ENCODE measurements around the gene OMG. TPM values are rescaled to one million over a fixed set of nuclear protein-coding genes. Genes with fewer than 3 reads are reported as not detected.
"Not testable (repeated sequence)": the region's sequence is repeated elsewhere in the genome, so short reads cannot be mapped to it uniquely, and the experiment has no call there.

OMG gene
- 0.63 and 3.9 TPM in 2 replicates for total RNA-seq (ENCODE audit: low replicate concordance)

GRCh38 chr17:31297090-31297489 lies at the start of gene OMG:
Gene OMG, minus strand, starts transcription at chr17:31297239. Its CDS starts 908 bp downstream, at chr17:31296331.
- DNase-seq (ENCODE audit: low read depth), result no peak
- no peak within 1 kb of the TSS for H3K4me3 ChIP-seq (ENCODE audit: low read depth, low read length)
- TF ChIP-seq CTCF (IDR thresholded peaks at IDR 0.05; ENCODE audit: insufficient read depth, low read length), result no peak

GRCh38 chr17:31345191-31345747 lies 48.2 kb upstream of the OMG start:
- DNase-seq (ENCODE audit: low read depth); H3K4me3 ChIP-seq (ENCODE audit: low read depth, low read length): not testable (repeated sequence)

GRCh38 chr17:31339906-31340661 lies 43.0 kb upstream of the OMG start:
- H3K4me3 ChIP-seq (ENCODE audit: low read depth, low read length), result peak overlapping the region; percentile 27
- DNase-seq (ENCODE audit: low read depth), result peak; percentile 91
- peak; percentile 22 for TF ChIP-seq CTCF (IDR thresholded peaks at IDR 0.05; ENCODE audit: insufficient read depth, low read length)

GRCh38 chr17:31329221-31329620 lies 32.2 kb upstream of the OMG start:
- no peak overlapping the region for H3K4me3 ChIP-seq (ENCODE audit: low read depth, low read length)
- TF ChIP-seq CTCF (IDR thresholded peaks at IDR 0.05; ENCODE audit: insufficient read depth, low read length), result no peak
- DNase-seq (ENCODE audit: low read depth), result no peak

GRCh38 chr17:31328160-31328535 lies 31.1 kb upstream of the OMG start:
- peak; percentile 54 for DNase-seq (ENCODE audit: low read depth)
- no peak overlapping the region for H3K4me3 ChIP-seq (ENCODE audit: low read depth, low read length)
- no peak for TF ChIP-seq CTCF (IDR thresholded peaks at IDR 0.05; ENCODE audit: insufficient read depth, low read length)

- TF ChIP-seq CTCF (IDR thresholded peaks at IDR 0.05; ENCODE audit: insufficient read depth, low read length), result no peak
- no peak overlapping the region for H3K4me3 ChIP-seq (ENCODE audit: low read depth, low read length)
- peak; percentile 85 for DNase-seq (ENCODE audit: low read depth)
These were observed 30.6 kb upstream of the OMG start for GRCh38 chr17:31327534-31328159.

- no peak for TF ChIP-seq CTCF (IDR thresholded peaks at IDR 0.05; ENCODE audit: insufficient read depth, low read length)
- no peak for DNase-seq (ENCODE audit: low read depth)
These were observed 26.5 kb upstream of the OMG start for GRCh38 chr17:31323551-31323950.

More at GRCh38 chr17:31323551-31323950, 26.5 kb upstream of the OMG start:
- H3K4me3 ChIP-seq (ENCODE audit: low read depth, low read length), result no peak overlapping the region
